H1 (cell line): ENCODE data around the gene RND3. TPM values are rescaled to one million over a fixed set of nuclear protein-coding genes. Genes with fewer than 3 reads are reported as not detected.

Experiments
- BACH1 ChIP-seq: IDR thresholded peaks from 2 replicates; pipeline ENCODE4 v1.6.1; 2012; ENCODE audit warnings: low read length, improper control_type of control experiment
- CBX8 ChIP-seq: fragments of 300-800, 300-1000 bp; sonication (generic); IDR thresholded peaks from 2 replicates; pipeline ENCODE4 v1.7.1; 2016; ENCODE audit warnings: low read depth, low read length, borderline replicate concordance
- CEBPB ChIP-seq: IDR thresholded peaks from 2 replicates; pipeline ENCODE4 v1.6.1; 2012; ENCODE audit warnings: low read depth, low read length
- CHD1 ChIP-seq: IDR thresholded peaks from 2 replicates; pipeline ENCODE4 v1.6.1; 2012; ENCODE audit warnings: low read depth, low read length, improper control_type of control experiment
- POU5F1 ChIP-seq: IDR thresholded peaks from 2 replicates; pipeline ENCODE4 v1.6.1; 2011; ENCODE audit warnings: low read depth, mild to moderate bottlenecking, low read length, moderate library complexity
- polyA plus RNA-seq, 7 experiments: library from polyadenylated mRNA; depleted of rRNA in 3 of 7; stranded (reverse) in 5 of 7; unstranded in 2 of 7; fragments of >200 nt in 5 of 7; fragments of 200-250 nt in 2 of 7; gene quantifications; 1 replicate in 5 of 7; 2 replicates in 1 of 7; 4 replicates in 1 of 7; pipeline versions ENCODE4 v1.2.1 to v1.2.3, GENCODE V29; 2011 to 2013; ENCODE audit warnings: missing spikeins in 2 of 7, mixed read lengths in 2 of 7
- total RNA-seq: library from RNA; stranded (reverse); fragmentation: NEBNext Ultra II Directional; extraction: Animal tissue kit (Norgen Biotek cat#: 25700); gene quantifications from 2 replicates; pipeline ENCODE4 v1.2.1, GENCODE V29; 2021

Gene RND3
- total and polyA plus RNA-seq, 2 of the 8 experiments (the other 6 are each of a cell fraction or from before 2014, with no cell fraction given) = 12.2 to 25.6 TPM

GRCh38 chr2:150483532-150483931 lies 3.9 kb downstream of the RND3 start (continued):
- TF ChIP-seq CHD1 (no peak), CEBPB (no peak), CBX8 (no peak), BACH1 (no peak), POU5F1 (no peak)
